GM12865 (cell line): ENCODE results near the gene MTERF2.
A peak's percentile ranks its signal among the peaks of the same experiment; 100 is the strongest.
"Not testable (repeated sequence)": the region's sequence is repeated elsewhere in the genome, so short reads cannot be mapped to it uniquely, and the experiment has no call there.

Experiments
- DNase-seq: peaks from one replicate; pipeline ENCODE4 v3.0.0; 2010; ENCODE audit warnings: low read depth
- H3K4me3 ChIP-seq: 2 replicates; pipeline ENCODE4 v1.5.1; 2011; ENCODE audit warnings: mild to moderate bottlenecking, low read depth, low read length, control low read depth
- CTCF ChIP-seq: IDR thresholded peaks from 2 replicates; pipeline ENCODE4 v1.5.1; 2011; ENCODE audit warnings: low read length, control low read depth, low read depth, inconsistent platforms; ENCODE audit not compliant: insufficient read depth; ENCODE audit errors: missing control alignments

Gene MTERF2

GRCh38 chr12:107027636-107028053 is 40.7 kb upstream of the MTERF2 start:
- no peak overlapping the region for H3K4me3 ChIP-seq
- no peak for TF ChIP-seq CTCF
- DNase-seq = peak; percentile 72

GRCh38 chr12:107026806-107027635 is 40.1 kb upstream of the MTERF2 start:
- no peak for TF ChIP-seq CTCF
- H3K4me3 ChIP-seq = no peak overlapping the region
- DNase-seq = no peak

GRCh38 chr12:107026356-107026755 is 39.4 kb upstream of the MTERF2 start:
- not testable (repeated sequence) for DNase-seq, H3K4me3 ChIP-seq

- DNase-seq = no peak
- no peak for TF ChIP-seq CTCF
- no peak overlapping the region for H3K4me3 ChIP-seq
These were observed 38.7 kb upstream of the MTERF2 start for GRCh38 chr12:107025671-107026070.

GRCh38 chr12:107019546-107019945 is 32.6 kb upstream of the MTERF2 start:
- TF ChIP-seq CTCF = no peak
- no peak overlapping the region for H3K4me3 ChIP-seq
- no peak for DNase-seq

- no peak for DNase-seq
- H3K4me3 ChIP-seq = no peak overlapping the region
- no peak for TF ChIP-seq CTCF
These were observed 30.1 kb upstream of the MTERF2 start for GRCh38 chr12:107017042-107017441.

- no peak for TF ChIP-seq CTCF
- DNase-seq = peak; percentile 35
- H3K4me3 ChIP-seq = no peak overlapping the region
These were observed 27.1 kb upstream of the MTERF2 start for GRCh38 chr12:107014055-107014454.
